IPS-20b (cell line): ENCODE data around the gene SH3RF1.

Experiments used
- H3K27ac ChIP-seq: one replicate; pipeline ENCODE4 v1.5.1; 2013; ENCODE audit warnings: low read length
- H3K27me3 ChIP-seq: 2 replicates; pipeline ENCODE4 v1.6.1; 2013; ENCODE audit warnings: mild to moderate bottlenecking, low read length, inconsistent platforms; ENCODE audit not compliant: insufficient read depth
- H3K36me3 ChIP-seq: 2 replicates; pipeline ENCODE4 v1.6.1; 2013; ENCODE audit warnings: low read depth, mild to moderate bottlenecking, inconsistent platforms, low read length, moderate library complexity; ENCODE audit not compliant: insufficient read depth
- H3K4me1 ChIP-seq: 2 replicates; pipeline ENCODE4 v1.6.1; 2013; ENCODE audit warnings: mild to moderate bottlenecking, control low read depth, inconsistent platforms, low read length, moderate library complexity; ENCODE audit not compliant: insufficient read depth
- H3K4me3 ChIP-seq: 2 replicates; pipeline ENCODE4 v1.5.1; 2013; ENCODE audit warnings: mild to moderate bottlenecking, low read length, inconsistent platforms
- H3K9ac ChIP-seq: 2 replicates; pipeline ENCODE4 v1.6.1; 2013; ENCODE audit warnings: low read depth, mild to moderate bottlenecking, inconsistent platforms, low read length, moderate library complexity
- H3K9me3 ChIP-seq: 2 replicates; pipeline ENCODE4 v1.6.1; 2013; ENCODE audit warnings: mild to moderate bottlenecking, low read depth, low read length, inconsistent platforms; ENCODE audit not compliant: insufficient read depth

Gene SH3RF1

DNA sequence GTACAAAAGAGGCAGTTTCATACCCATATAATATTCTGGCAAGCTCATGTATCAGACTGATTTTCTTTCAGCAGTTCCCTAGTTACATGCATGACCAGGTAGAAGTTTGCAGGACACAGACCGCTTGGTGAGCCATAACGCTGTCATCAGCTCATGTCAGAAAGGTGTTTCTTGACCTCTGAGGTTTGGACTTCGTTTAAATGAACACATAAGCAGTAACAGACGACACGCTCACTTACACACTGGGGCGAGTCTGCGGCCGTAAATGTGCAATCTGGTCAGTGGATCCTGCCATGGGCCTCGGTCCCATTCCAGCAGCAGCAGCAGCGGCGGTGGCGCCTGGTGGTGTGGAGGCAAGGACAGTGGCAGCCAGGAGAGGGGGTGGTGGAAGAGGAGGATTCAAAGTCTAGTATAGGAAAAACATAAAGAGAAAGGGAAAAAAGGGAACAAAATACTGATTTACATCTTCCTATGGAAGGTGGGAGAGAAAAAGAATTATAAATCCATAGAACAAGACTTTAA is 148.8 kb downstream of the SH3RF1 start:
- Histone ChIP-seq H3K9ac (no peak overlapping the region), H3K27ac (no peak overlapping the region), H3K4me1 (no peaks in the 10 kb centered on the region), H3K9me3 (no peaks in the 10 kb centered on the region), H3K4me3 (no peak overlapping the region), H3K36me3 (peaks cover 25% of the 10 kb centered on the region), H3K27me3 (no peaks in the 10 kb centered on the region)

DNA sequence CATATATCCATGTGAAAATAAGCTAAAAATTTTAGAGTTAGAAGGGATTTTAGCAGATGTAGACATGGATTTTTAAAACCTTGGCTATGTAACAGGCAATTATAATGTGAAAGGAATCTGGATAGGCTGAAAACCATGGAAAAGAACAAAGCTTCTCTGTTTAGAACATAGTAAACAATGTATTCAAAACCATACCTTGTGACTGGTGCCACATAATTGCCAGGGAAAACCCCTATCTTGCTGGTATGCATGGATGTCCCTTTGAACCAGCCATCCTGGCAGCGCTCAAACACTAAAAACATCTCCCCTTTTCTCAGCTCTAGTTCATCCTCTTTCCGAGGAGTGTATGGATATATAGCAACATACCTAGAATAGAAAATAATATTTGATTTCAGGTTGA is 150.1 kb downstream of the SH3RF1 start:
- peaks cover 38% of the 10 kb centered on the region for H3K36me3 ChIP-seq
- no peaks in the 10 kb centered on the region for H3K27me3 ChIP-seq
- H3K27ac ChIP-seq: no peak overlapping the region
- H3K4me3 ChIP-seq: no peak overlapping the region
- H3K9me3 ChIP-seq: no peaks in the 10 kb centered on the region
- H3K9ac ChIP-seq: no peak overlapping the region
- H3K4me1 ChIP-seq: no peaks in the 10 kb centered on the region

DNA sequence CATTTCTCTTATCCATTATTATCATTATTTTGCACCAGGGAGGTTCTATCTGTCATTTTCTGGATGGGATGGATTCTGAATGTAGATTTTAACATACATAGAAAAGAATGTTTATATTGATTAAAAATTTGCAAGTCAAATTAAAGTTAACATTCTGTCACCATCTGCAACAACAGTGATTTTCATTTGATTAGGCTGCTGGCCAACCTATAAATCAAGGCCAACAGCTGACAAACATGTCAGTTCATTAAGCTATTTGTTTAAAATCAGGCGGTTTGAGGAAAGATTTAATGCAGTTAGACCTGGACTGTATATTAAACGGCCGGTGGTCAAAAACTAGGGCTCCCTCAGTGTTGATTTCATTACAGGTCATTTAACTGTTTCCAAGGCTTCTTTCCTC is 151.2 kb downstream of the SH3RF1 start:
- Histone ChIP-seq H3K36me3 (peaks cover 39% of the 10 kb centered on the region), H3K27me3 (no peaks in the 10 kb centered on the region), H3K4me1 (no peaks in the 10 kb centered on the region), H3K4me3 (no peak overlapping the region), H3K27ac (no peak overlapping the region), H3K9ac (no peak overlapping the region), H3K9me3 (no peaks in the 10 kb centered on the region)

DNA sequence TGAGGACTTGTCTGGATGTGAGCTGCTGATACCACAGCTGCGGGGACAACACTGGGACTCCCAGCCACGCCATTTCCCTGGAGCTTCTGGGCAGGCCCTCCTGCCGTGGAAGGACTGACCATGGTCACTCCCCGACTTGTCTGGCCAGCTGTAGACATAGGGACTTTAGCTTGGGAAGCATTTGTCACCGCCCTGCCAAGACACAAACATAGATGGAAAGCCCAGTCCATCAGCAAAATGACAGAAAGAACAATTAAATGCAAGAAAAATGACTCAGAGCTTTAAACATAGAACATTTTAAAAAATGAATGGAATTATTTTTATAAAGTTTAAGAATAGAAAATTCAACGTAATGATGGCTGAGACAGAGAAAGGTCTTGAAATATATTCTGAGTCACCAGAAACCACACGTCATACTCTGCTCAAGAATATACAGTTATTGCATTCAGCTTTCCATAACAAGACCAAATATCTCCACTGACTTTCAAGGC is 153.1 kb downstream of the SH3RF1 start:
- H3K9me3 ChIP-seq: no peaks in the 10 kb centered on the region
- H3K9ac ChIP-seq: no peak overlapping the region
- no peak overlapping the region for H3K4me3 ChIP-seq
- H3K27me3 ChIP-seq: no peaks in the 10 kb centered on the region
- H3K36me3 ChIP-seq: peaks cover 39% of the 10 kb centered on the region
- no peak overlapping the region for H3K27ac ChIP-seq
- peaks cover 3% of the 10 kb centered on the region; the same call in 1 of the 2 replicates for H3K4me1 ChIP-seq

DNA sequence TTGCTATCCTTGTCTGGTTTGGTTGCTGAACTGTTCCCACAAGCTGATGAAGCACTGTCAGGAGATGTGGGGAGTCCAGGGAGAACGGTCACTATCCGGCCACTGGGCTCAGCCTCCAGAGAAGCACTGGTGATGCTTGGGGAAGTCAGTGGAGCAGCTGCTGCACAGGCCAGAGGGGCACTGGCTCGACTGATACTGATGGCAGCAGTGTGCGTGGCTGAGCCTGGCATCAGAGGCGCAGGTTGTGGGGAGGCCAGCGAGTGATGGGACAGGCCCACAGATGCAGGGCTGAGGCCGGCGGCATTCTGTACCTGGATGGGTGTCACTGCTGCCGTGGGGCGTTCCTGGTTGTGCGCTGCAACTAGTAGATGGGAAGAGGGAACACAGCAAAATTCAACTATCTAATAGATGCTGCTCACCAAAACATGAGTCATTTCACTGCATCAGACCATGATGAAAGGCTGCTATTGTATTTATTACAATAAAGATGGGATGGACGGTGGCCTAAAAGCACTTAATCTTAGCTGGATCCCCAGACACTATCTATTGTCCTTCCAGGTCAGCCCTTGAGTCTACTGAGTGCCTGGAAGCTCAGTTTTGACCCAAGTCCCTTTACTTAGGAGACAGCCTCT is 154.4 kb downstream of the SH3RF1 start:
- Histone ChIP-seq H3K36me3 (peaks cover 33% of the 10 kb centered on the region), H3K9me3 (no peaks in the 10 kb centered on the region), H3K27ac (no peak overlapping the region), H3K4me3 (no peak overlapping the region), H3K27me3 (no peaks in the 10 kb centered on the region), H3K9ac (no peak overlapping the region), H3K4me1 (peaks cover 9% of the 10 kb centered on the region)

DNA sequence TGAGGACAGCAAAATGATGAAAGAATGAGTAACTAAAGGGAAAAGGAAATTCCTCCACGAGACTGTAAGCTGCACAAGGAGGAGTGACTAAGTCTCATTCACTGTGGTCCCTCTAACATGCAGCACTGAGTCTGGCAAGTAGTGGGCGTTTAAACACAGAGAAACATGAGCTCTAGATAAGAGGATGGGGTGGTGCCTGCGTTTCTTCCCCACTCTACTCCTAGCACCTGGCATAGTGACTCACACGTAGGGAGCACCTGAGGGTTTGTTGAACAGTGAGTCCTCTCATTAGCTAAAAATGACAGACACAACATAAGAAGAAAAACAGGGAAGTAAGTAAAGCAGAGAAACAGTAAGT is 154.9 kb downstream of the SH3RF1 start:
- Histone ChIP-seq H3K27ac (no peak overlapping the region), H3K4me1 (peaks cover 9% of the 10 kb centered on the region), H3K9ac (no peak overlapping the region), H3K9me3 (no peaks in the 10 kb centered on the region), H3K4me3 (no peak overlapping the region), H3K36me3 (peaks cover 28% of the 10 kb centered on the region), H3K27me3 (no peaks in the 10 kb centered on the region)

DNA sequence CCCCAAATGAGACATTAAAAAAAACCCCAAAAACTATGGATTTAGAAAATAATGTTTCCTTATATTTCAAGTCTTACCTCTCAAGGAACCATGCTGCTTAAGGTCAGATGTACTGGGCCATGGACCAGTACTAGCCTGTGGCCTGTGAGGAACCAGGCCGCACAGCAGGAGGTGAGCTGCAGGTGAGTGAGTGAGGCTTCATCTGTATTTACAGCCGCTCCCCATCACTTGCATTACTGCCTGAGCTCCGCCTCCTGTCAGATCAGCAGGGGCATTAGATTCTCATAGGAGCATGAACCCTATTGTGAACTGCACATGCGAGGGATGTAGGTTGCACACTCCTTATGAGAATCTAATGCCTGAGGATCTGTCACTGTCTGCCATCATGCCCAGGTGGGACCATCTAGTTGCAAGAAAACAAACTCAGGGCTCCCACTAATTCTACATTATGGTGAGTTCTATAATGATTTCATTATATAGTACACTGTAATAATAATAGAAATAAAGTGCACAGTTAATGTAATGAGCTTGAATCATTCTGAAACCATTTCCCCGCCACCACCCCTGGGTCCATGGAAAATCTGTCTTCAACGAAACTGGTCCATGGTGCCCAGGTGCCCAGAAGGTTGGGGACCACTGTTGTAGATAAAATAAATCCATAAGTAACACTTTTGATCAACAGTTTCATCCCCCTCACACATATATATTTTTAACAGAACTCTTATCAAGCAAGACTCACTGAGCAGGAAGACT is 155.4 kb downstream of the SH3RF1 start:
- Histone ChIP-seq H3K4me1 (peaks cover 9% of the 10 kb centered on the region), H3K4me3 (no peak overlapping the region), H3K9ac (no peak overlapping the region), H3K9me3 (no peaks in the 10 kb centered on the region), H3K27ac (no peak overlapping the region), H3K36me3 (peaks cover 28% of the 10 kb centered on the region; the same call in 1 of the 2 replicates), H3K27me3 (no peaks in the 10 kb centered on the region)

DNA sequence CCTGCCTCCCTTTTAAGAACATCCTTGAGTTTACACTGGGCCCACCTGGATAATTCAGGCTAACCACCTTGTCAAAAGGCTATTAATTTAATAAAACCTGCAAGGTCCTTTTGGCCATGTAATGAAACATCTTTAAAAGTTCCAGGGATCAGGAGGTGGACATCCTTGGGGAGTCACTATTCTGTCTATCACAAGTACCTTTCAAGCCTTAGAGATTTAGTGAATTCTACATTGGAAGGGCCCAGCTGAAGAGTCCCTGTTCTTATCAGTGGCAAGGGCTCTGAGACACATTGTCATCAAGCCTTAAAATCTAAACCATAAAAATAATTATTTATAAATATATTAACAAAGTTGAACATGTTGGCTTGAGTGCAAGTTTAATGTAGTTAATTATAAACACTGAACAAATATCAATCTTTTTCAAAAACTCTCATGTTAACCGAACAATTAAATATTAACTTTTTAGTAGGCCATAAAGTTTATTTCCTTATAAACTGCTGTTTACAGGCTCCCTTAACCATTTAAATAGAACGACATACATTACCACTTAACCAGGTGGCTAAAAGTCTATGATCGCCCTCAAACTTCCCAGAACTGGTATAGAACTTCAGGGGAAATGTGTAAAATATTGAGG is 156.3 kb downstream of the SH3RF1 start:
- Histone ChIP-seq H3K27ac (no peak overlapping the region), H3K9me3 (no peaks in the 10 kb centered on the region), H3K9ac (no peak overlapping the region), H3K4me3 (no peak overlapping the region), H3K27me3 (no peaks in the 10 kb centered on the region), H3K4me1 (peaks cover 9% of the 10 kb centered on the region), H3K36me3 (peaks cover 28% of the 10 kb centered on the region; the same call in 1 of the 2 replicates)

DNA sequence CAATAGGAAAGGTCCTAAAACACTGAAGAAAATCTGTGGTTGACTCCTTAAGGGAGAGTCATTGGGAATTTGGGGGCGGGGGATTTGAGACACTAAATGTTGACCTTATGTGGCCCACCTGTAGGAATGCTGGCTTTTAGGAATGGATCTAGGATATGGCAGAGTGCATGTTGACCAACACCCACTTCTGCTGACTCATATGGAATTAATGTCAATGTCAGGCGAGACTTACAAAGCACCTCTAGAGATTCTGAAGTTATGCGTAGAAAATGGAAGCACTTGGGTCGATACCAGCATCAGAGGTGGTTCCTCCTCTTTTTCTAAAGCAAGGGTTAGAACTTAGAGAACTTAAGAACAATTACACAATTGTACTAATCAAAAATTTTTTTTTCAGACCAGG is 160.1 kb downstream of the SH3RF1 start:
- H3K9ac ChIP-seq: no peak overlapping the region
- H3K27ac ChIP-seq: no peak overlapping the region
- no peak overlapping the region for H3K4me3 ChIP-seq
- peaks cover 22% of the 10 kb centered on the region for H3K36me3 ChIP-seq
- H3K9me3 ChIP-seq: no peaks in the 10 kb centered on the region
- H3K4me1 ChIP-seq: peaks cover 9% of the 10 kb centered on the region
- no peaks in the 10 kb centered on the region for H3K27me3 ChIP-seq

DNA sequence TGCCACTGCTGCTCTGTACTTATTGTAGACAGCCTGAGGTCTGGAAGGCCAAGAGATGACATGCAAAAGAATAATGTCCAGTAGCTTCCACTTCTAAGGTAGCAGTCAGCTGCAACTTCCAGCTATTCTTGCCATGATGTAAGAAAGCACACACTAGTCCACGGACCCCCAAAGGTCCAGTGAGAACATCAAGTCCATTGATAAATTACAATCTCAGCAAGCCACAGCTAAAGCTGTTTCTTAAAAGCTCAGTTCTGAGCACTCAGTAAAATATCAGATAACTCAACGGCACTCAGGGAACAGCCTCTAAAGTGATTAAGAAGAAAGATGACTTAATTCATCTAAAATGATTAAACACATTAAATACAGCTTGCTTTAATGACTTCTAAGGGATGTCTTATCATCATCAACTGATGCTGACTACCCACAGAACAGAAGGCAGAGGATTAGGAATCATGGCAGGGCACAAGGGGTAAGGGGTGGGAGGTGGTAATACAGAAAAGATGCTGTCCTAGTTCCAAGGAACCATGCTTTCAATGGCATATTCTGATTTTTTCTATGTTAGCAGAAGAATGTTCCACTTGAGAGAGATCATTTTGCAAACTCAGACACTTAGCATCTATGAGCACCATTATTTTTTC is 161.6 kb downstream of the SH3RF1 start:
- no peak overlapping the region for H3K4me3 ChIP-seq
- H3K4me1 ChIP-seq: peaks cover 12% of the 10 kb centered on the region
- no peak overlapping the region for H3K27ac ChIP-seq
- H3K36me3 ChIP-seq: peaks cover 25% of the 10 kb centered on the region
- H3K9me3 ChIP-seq: no peaks in the 10 kb centered on the region
- no peak overlapping the region for H3K9ac ChIP-seq
- H3K27me3 ChIP-seq: no peaks in the 10 kb centered on the region

DNA sequence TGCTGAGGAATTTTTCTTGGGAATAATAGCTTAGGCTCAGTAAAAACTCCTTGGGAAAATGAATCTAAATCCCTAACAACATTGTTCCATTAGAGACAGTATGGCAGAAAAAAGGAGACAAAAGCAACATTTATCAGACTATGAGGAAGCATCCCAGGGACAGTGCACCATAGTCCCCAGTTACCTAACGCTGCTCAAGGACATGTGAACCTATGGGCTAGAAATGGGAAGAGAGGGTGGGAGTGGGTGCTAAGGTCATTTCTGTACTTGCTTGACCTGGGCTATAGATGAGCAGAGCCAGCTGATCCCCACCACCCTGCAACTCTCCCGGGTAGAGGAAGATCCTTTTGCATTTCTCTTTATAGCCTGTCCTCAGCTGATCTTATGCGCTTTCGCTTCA is 162.5 kb downstream of the SH3RF1 start:
- Histone ChIP-seq H3K4me1 (peaks cover 20% of the 10 kb centered on the region), H3K27ac (no peak overlapping the region), H3K4me3 (no peak overlapping the region), H3K9ac (no peak overlapping the region), H3K27me3 (no peaks in the 10 kb centered on the region), H3K9me3 (no peaks in the 10 kb centered on the region), H3K36me3 (peaks cover 25% of the 10 kb centered on the region)
